HEK293 (cell line): ENCODE data around the gene POLN.
"Not testable (repeated sequence)": the region's sequence is repeated elsewhere in the genome, so short reads cannot be mapped to it uniquely, and the experiment has no call there.

Source experiments
- CTCF ChIA-PET: fragments of 350-600 bp; formaldehyde crosslinking; extraction: SDS; loops from one replicate; lab custom pipeline; 2021; ENCODE audit warnings: antibody characterized with exemption; lab: Yijun Ruan, JAX
- POLR2A ChIA-PET: fragments of 300-600 bp; formaldehyde crosslinking; extraction: SDS; loops from one replicate; lab custom pipeline; 2020; ENCODE audit warnings: antibody characterized with exemption, inconsistent platforms; lab: Yijun Ruan, JAX
- H3K27ac ChIP-seq: fragments of 200-500 bp; sonication (Bioruptor generic); 2 replicates; pipeline ENCODE4 v1.5.1; 2014; ENCODE audit warnings: low read depth, low read length, control low read depth, inconsistent platforms; ENCODE audit errors: extremely low read depth
- H3K36me3 ChIP-seq, 2 experiments: fragments of 200-500 bp in 1 of 2; sonication (Bioruptor generic) in 1 of 2; 1 replicate in 1 of 2; 2 replicates in 1 of 2; pipeline ENCODE4 v1.5.1; 2014 to 2017; ENCODE audit warnings: inconsistent platforms in 2 of 2, low read length in 2 of 2; ENCODE audit not compliant: control insufficient read depth in 2 of 2, insufficient read depth in 1 of 2
- H3K4me1 ChIP-seq: fragments of 200-500 bp; sonication (Bioruptor generic); 2 replicates; pipeline ENCODE4 v1.5.1; 2014; ENCODE audit warnings: mild to moderate bottlenecking, low read length, inconsistent platforms; ENCODE audit not compliant: control insufficient read depth, insufficient read depth
- H3K4me3 ChIP-seq: 2 replicates; pipeline ENCODE4 v1.5.1; 2011; ENCODE audit warnings: low read depth, mild to moderate bottlenecking, control low read depth, low read length, moderate library complexity
- H3K9me3 ChIP-seq: fragments of 200-500 bp; sonication (Bioruptor generic); 2 replicates; pipeline ENCODE4 v1.5.1; 2014; ENCODE audit warnings: low read depth, low read length, inconsistent platforms; ENCODE audit not compliant: control insufficient read depth, insufficient read depth
- BCL6B ChIP-seq: fragments of 450-650 bp; formaldehyde crosslinking; IDR thresholded peaks from 2 replicates; pipeline ENCODE4 v1.5.1; 2017; ENCODE audit warnings: missing biosample characterization, missing genetic modification characterization
- HOXC10 ChIP-seq: sonication (generic); formaldehyde crosslinking; IDR thresholded peaks from 2 replicates; pipeline ENCODE4 v1.8.1; 2023; ENCODE audit warnings: mild to moderate bottlenecking, missing genetic modification reagents
- IKZF3 ChIP-seq: fragments of 450-650 bp; IDR thresholded peaks from 2 replicates; pipeline ENCODE4 v1.5.0; 2018; ENCODE audit warnings: missing biosample characterization, mild to moderate bottlenecking, missing genetic modification characterization, moderate library complexity
- KLF7 ChIP-seq: fragments of 450-650 bp; formaldehyde crosslinking; IDR thresholded peaks from 2 replicates; pipeline ENCODE4 v1.5.1; 2016; ENCODE audit warnings: missing biosample characterization, missing genetic modification characterization, borderline replicate concordance
- MYNN ChIP-seq: fragments of 450-650 bp; formaldehyde crosslinking; IDR thresholded peaks from 2 replicates; pipeline ENCODE4 v1.5.1; 2016; ENCODE audit warnings: missing biosample characterization, missing genetic modification characterization, borderline replicate concordance
- TCF7L2 ChIP-seq: IDR thresholded peaks from 2 replicates; pipeline ENCODE4 v1.6.1; 2011; ENCODE audit warnings: low read depth, mild to moderate bottlenecking, inconsistent platforms, low read length, moderate library complexity, borderline replicate concordance
- ZBTB1 ChIP-seq: fragments of 450-650 bp; formaldehyde crosslinking; IDR thresholded peaks from 2 replicates; pipeline ENCODE4 v1.5.1; 2016; ENCODE audit warnings: missing biosample characterization, missing genetic modification characterization
- ZFHX2 ChIP-seq: fragments of 450-650 bp; formaldehyde crosslinking; conservative IDR thresholded peaks from 2 replicates; pipeline ENCODE4 v1.5.1; 2016; ENCODE audit warnings: missing biosample characterization, missing genetic modification characterization
- ZFP37 ChIP-seq: fragments of 450-650 bp; formaldehyde crosslinking; IDR thresholded peaks from 2 replicates; pipeline ENCODE4 v1.5.1; 2016; ENCODE audit warnings: missing biosample characterization, missing genetic modification characterization
- ZNF114 ChIP-seq: fragments of 450-650 bp; formaldehyde crosslinking; IDR thresholded peaks from 2 replicates; pipeline ENCODE4 v1.5.0; 2017; ENCODE audit warnings: missing biosample characterization, missing genetic modification characterization
- ZNF19 ChIP-seq: fragments of 450-650 bp; formaldehyde crosslinking; IDR thresholded peaks from 2 replicates; pipeline ENCODE4; 2016; ENCODE audit warnings: missing biosample characterization, missing genetic modification characterization, low read depth
- ZNF239 ChIP-seq: fragments of 450-650 bp; formaldehyde crosslinking; IDR thresholded peaks from 2 replicates; pipeline ENCODE4 v1.5.1; 2016; ENCODE audit warnings: missing biosample characterization, missing genetic modification characterization
- ZNF488 ChIP-seq: fragments of 450-650 bp; formaldehyde crosslinking; IDR thresholded peaks from 2 replicates; pipeline ENCODE4 v1.5.1; 2016; ENCODE audit warnings: missing biosample characterization, missing genetic modification characterization
- ZNF629 ChIP-seq: fragments of 450-650 bp; formaldehyde crosslinking; IDR thresholded peaks from 2 replicates; pipeline ENCODE4 v1.5.1; 2017; ENCODE audit warnings: missing biosample characterization, missing genetic modification characterization
- ZNF639 ChIP-seq: fragments of 450-650 bp; formaldehyde crosslinking; IDR thresholded peaks from 2 replicates; pipeline ENCODE4 v1.5.1; 2016; ENCODE audit warnings: missing biosample characterization, missing genetic modification characterization
- ZXDB ChIP-seq: fragments of 450-650 bp; formaldehyde crosslinking; IDR thresholded peaks from 2 replicates; pipeline ENCODE4 v1.5.1; 2016; ENCODE audit warnings: missing biosample characterization, missing genetic modification characterization

POLN gene

DNA sequence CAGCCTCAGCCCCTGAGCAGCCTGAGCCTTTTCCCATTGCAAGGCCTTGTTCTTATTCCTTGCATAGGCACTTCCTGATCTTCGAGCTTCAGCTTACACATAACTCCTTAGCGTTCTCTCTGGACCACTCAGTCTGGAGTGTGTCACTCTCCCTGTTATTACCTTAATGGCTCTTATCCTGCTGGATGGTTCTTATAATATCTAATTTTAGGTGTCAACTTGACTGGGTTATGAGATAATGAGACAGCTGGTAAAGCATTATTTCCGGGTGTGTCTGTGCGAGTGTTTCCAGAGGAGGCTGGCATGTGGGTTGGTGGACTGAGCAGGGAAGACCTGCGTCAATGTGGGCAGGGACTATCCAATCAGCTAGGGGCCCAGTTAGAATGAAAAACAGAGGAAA, 75.7 kb downstream of the POLN start:
- Histone ChIP-seq H3K9me3 (no peaks in the 10 kb centered on the region), H3K27ac (no peak overlapping the region), H3K4me1 (no peaks in the 10 kb centered on the region), H3K4me3 (no peak overlapping the region), H3K36me3 (peaks cover 0 to 58% of the 10 kb centered on the region in 2 experiments; a peak in 2 of 3 replicates)
- CTCF ChIA-PET, result no interaction called here
- no peak for TF ChIP-seq IKZF3 (tag by site-specific recombination)
- POLR2A ChIA-PET, result no interaction called here

DNA sequence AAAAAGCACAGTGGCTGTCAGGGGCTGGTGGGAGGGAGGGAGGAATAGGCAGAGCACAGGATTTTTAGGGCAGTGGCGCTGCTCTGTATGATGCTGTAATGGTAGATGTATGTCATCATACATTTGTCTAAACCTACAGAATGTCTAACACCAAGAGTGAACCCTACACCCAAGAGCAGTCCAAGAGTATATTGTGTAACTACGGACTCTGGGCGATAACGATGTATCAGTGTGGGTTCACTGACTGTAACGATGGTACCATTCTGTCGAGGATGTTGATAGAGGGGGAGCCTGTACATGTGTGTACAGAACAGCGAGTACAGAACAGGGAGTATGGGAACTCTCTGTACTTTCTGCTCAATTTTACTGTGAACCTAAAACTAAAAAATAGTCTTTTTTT, 76.5 kb downstream of the POLN start:
- Histone ChIP-seq H3K9me3 (no peaks in the 10 kb centered on the region), H3K4me3 (no peak overlapping the region), H3K36me3 (peaks cover 0 to 54% of the 10 kb centered on the region in 2 experiments; a peak in 1 of 3 replicates), H3K4me1 (no peaks in the 10 kb centered on the region), H3K27ac (no peak overlapping the region)
- ChIA-PET POLR2A (no interaction called here), CTCF (no interaction called here)
- TF ChIP-seq ZFP37 (tag by site-specific recombination) (no peak), ZXDB (tag by site-specific recombination) (no peak), ZBTB1 (tag by site-specific recombination) (no peak)

DNA sequence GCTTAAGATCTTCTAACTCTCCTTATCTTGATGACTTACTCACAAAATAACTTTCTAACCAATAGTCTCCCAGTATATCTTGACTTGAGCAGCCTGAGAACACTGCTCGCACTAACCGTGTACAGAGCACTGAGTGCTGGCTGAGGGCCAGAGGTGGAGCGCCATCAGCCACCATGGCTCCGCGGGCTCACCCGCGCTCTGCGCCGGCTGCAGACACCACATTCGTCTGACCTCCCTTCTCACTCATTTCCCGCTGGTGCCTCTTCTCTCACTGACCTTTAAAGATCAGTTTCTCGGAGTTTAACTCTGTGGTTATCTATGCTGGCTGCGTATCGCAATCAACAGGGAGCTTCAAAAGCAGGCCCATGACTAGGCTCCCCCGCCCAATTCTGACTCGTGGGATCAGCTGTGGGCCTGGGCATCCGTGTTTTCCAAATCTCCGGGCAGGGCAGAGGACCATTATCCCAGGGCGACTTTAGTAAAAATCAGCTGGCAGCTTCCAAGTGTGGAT, 78.6 kb downstream of the POLN start:
- Histone ChIP-seq H3K9me3 (no peaks in the 10 kb centered on the region), H3K27ac (no peak overlapping the region), H3K36me3 (peaks cover 0 to 40% of the 10 kb centered on the region in 2 experiments; a peak in 1 of 3 replicates), H3K4me1 (no peaks in the 10 kb centered on the region), H3K4me3 (no peak overlapping the region)
- POLR2A ChIA-PET, result no interaction called here
- CTCF ChIA-PET, result no interaction called here
- TF ChIP-seq MYNN (tag by site-specific recombination) (no peak), ZFHX2 (tag by site-specific recombination) (peak; percentile 23; the same call in 1 of the 2 replicates)

DNA sequence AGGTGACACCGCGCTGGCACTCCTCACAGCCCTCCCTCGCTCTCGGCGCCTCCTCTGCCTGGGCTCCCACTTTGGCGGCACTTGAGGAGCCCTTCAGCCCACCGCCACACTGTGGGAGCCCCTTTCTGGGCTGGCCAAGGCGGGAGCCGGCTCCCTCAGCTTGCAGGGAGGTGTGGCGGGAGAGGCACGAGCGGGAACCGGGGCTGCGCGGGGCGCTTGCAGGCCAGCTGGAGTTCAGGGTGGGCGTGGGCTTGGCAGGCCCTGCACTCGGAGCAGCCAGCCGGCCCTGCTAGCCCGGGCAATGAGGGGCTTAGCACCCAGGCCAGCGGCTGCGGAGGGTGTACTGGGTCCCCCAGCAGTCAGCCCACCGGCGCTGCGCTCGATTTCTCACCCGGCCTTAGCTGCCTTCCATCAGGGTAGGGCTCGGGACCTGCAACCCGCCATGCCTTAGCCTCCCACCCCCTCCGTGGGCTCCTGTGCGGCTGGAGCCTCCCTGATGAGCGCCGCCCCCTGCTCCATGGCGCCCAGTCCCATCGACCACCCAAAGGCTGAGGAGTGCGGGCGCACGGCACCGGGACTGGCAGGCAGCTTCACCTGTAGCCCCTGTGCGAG, 80.7 kb downstream of the POLN start:
- POLR2A ChIA-PET, H3K4me1 ChIP-seq, CTCF ChIA-PET, H3K9me3 ChIP-seq, H3K27ac ChIP-seq, H3K4me3 ChIP-seq: not testable (repeated sequence)
- H3K36me3 ChIP-seq, result peaks cover 0 to 34% of the 10 kb centered on the region in 2 experiments; a peak in 1 of 3 replicates

DNA sequence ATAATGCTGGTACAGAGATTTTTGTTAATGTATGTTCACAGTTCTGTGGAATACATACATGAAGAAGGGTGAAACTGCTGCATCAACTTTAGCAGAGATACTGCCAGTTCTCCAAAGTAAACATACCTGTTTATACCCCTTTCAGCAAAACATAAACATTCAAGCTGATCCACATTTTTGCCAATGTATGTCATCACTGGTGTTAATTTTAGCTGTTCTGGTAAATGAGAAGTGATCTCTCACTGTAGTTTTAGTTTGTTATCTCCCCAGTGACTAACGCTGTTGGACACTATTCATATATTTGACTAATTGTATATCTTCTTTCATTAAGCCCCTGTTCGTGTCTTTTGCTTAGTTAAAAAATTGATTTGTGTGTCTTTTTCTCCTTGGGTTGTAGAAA, 82.0 kb downstream of the POLN start:
- H3K9me3 ChIP-seq, result no peaks in the 10 kb centered on the region
- ChIA-PET CTCF (no interaction called here), POLR2A (no interaction called here)
- H3K36me3 ChIP-seq, result peaks cover 0 to 26% of the 10 kb centered on the region in 2 experiments; a peak in 1 of 3 replicates
- no peaks in the 10 kb centered on the region for H3K4me1 ChIP-seq
- no peak for TF ChIP-seq ZFHX2 (tag by site-specific recombination)
- no peak for TF ChIP-seq ZNF629 (tag by site-specific recombination)
- TF ChIP-seq ZNF239, result no peak
- TF ChIP-seq HOXC10, result no peak
- H3K27ac ChIP-seq, result no peak overlapping the region
- no peak overlapping the region for H3K4me3 ChIP-seq

GRCh38 chr4:2155246-2155645, 86.7 kb downstream of the POLN start:
- TF ChIP-seq ZNF488 (tag by site-specific recombination) (no peak), KLF7 (tag by site-specific recombination) (no peak), ZNF19 (tag by site-specific recombination) (no peak), ZNF639 (no peak), BCL6B (tag by site-specific recombination) (no peak), ZNF114 (no peak), TCF7L2 (no peak)
- H3K4me1 ChIP-seq, result no peaks in the 10 kb centered on the region
- no peaks in the 10 kb centered on the region for H3K9me3 ChIP-seq
- POLR2A ChIA-PET, result no interaction called here
- no peak overlapping the region for H3K4me3 ChIP-seq
- H3K36me3 ChIP-seq, result peaks cover 0 to 23% of the 10 kb centered on the region in 2 experiments; a peak in 1 of 3 replicates
- CTCF ChIA-PET, result no interaction called here
- no peak overlapping the region for H3K27ac ChIP-seq
